TTC549 (cell line): ENCODE measurements around the gene SLC6A18.
"Not testable (repeated sequence)": the region's sequence is repeated elsewhere in the genome, so short reads cannot be mapped to it uniquely, and the experiment has no call there.

Experiments
- FAIRE-seq: peaks from 2 replicates; lab custom pipeline; 2012; peaks lifted over from hg19 to GRCh38; lab: Jason Lieb, UNC

Gene SLC6A18

DNA sequence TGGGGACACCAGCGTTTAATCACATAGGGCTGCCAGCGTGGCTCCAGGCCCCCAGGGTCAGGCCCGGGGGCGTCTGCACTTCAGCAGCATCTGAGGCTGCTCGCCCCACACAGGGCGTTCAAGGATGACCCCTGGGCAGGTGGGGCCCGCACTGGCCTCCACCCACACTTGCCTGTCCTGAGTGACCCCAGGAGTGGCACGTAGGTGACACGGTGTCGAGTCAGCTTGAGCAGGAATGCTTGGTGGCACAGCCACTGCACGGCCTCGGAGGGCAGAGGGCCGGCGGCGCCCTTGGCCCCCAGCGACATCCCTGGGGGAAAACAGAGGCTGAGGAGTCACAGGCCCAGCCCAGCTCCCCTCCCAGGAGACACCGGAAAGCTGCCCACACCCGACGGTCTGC lies 29.0 kb downstream of the SLC6A18 start:
- no peak for FAIRE-seq

DNA sequence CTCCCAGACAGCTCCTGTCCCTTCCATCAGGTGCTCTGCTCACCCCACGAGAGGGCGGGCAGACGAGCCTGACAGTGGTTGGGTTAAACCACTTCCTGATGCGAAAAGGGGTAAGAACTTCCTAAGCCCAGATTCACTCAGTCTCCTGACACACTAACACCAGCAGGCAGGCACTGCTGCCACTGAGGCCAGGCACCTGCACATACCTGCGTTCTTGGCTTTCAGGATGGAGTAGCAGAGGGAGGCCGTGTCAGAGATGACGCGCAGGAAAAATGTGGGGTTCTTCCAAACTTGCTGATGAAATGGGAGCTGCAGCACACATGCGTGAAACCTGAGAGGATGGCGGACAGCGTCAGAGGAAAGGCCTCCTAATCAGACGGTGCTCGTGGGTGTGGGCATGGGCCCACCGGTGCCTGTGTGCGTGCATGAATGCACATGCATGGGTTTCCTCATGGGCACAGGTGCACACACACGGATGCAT lies 29.9 kb downstream of the SLC6A18 start:
- FAIRE-seq: no peak

DNA sequence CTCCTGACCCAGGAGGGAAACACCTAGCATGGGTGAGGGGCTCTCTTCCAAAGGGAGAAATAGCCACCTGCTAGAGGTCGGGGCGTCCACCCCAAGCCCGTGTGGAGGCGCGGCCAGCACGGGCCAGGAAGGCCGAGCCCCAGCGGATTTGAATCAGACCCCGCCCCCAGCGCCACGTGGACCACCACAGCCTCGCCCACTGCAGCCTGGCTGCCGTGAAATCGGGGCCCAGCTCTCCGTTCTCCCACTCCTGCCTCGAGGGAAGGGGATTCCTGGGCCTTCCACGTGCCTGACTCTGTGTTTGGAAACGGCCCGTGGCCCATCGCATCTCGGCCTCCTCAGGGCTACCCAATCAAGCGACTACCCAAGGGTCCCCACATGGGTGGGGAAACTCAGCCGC lies 31.6 kb downstream of the SLC6A18 start:
- no peak for FAIRE-seq

- no peak for FAIRE-seq
These were observed 32.2 kb downstream of the SLC6A18 start for GRCh38 chr5:1257363-1257762.

DNA sequence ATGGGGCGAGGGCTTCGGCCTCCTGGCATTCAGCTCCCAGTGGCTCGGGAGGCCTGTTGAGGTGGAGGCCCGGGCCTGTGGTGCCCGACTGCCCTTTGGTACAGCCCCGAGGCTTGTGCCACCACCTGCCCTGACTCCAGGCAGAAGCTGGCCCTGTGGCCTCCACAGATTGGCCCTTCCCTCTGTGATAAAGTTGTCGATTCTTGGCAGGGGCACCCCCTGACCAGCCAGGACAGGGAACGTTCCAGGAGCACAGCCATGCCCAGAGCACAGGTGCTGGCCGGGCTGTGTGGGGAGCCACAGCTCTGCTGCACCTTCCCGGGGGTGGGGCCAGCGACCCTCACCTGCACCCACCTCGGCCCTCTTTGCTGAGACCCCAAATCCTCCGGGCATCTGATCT lies 32.7 kb downstream of the SLC6A18 start:
- FAIRE-seq: no peak

DNA sequence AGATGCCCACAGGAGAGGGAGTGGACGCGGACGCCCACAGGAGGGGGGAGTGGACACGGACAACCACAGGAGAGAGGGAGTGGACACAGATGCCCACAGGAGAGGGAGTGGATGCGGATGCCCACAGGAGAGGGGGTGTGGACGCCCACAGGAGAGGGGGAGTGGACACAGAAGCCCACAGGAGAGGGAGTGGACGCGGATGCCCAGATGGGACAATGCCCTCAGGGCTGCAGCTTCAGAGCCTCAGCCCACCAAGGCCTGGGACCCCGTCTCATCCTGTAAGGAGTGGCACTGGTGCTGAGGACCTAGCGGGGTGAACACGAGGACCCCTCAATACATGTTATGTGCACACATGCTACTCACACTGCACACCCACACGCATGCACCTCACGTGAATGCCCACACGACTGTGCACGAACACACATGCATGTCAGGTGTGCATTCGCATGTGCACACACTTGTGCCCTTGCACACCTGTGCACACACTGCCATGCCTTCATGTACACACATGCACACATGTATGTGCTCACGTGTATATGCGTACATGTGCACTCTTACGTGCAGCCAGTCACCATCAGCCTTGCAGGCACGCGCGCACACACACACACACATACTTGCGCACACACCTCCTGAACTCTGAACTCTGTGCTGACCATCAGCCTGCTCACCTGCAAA lies 34.8 kb downstream of the SLC6A18 start:
- no peak for FAIRE-seq

DNA sequence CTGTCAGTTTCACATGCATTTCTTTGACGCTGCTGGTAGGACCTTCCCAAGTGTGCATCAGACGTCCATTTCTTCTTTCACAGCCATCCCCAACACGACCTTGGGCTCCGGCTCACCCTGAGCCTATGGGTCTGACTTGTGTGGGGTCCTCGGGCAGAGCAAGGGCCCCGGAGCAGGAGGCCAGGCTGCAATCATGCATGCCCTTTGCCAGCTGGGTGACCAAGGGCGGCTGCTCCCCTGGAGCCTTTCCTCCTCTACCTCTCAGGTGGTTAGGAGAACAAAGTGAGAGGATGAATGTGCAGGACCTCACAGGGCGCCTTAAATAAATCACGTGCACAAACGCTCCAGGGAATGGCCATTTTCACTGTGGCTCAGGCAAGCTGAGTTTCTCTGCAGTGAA lies 36.5 kb downstream of the SLC6A18 start:
- no peak for FAIRE-seq

GRCh38 chr5:1262381-1262780 lies 37.2 kb downstream of the SLC6A18 start:
- FAIRE-seq: no peak

- FAIRE-seq: no peak
These were observed 39.0 kb downstream of the SLC6A18 start for GRCh38 chr5:1264211-1264610.

GRCh38 chr5:1265026-1265425 lies 39.8 kb downstream of the SLC6A18 start:
- FAIRE-seq: no peak

DNA sequence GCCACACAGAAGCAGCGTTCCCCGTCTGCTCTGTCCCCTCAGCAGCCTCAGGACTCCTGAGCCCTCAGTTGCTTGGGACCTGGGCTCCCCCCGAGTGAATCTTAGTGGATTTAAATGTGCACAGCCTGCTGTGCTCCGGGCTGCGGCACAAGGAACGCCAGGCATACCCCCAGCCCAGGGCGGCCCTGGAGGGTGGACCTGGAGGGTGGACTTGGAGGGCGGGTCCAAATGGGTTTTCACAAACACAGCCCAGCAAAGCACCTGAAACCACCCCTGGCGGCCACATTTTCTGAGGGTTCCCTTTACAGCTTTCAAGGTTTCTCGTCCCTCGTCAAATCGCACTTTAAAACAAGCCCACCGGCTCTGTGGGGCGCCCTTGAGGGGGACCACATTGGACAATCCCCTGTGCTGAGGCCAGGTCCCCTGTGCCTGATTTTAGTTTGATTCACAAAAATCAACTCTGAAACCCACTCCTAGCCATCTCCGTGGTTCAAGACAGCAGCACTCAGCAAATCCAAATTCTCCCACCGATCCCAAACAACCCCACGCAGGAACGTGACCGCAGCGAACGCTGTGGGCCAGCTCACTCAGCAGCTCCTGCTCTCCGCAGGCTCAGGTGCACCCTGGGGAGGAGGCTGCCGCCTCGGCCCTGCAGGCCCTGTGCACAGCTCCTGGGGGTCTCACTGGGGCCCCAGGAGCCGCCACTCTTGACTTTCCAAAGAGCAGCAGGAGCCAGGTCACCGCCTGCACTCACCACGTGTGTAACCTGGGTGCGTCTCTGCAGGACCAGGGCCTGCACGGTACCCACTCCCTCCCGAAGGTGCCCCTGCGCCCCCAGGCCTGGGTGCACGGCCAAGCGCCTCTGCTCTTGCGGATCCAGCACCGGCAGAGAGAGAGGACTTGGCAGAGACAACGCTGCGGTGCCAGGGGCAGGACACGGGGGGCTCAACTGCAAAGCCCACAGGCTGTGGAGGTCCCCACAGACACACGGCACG lies 40.6 kb downstream of the SLC6A18 start:
- no peak for FAIRE-seq

GRCh38 chr5:1266791-1267190 lies 41.6 kb downstream of the SLC6A18 start:
- FAIRE-seq: no peak

- not testable (repeated sequence) for FAIRE-seq
These were observed 42.3 kb downstream of the SLC6A18 start for GRCh38 chr5:1267464-1267863.

DNA sequence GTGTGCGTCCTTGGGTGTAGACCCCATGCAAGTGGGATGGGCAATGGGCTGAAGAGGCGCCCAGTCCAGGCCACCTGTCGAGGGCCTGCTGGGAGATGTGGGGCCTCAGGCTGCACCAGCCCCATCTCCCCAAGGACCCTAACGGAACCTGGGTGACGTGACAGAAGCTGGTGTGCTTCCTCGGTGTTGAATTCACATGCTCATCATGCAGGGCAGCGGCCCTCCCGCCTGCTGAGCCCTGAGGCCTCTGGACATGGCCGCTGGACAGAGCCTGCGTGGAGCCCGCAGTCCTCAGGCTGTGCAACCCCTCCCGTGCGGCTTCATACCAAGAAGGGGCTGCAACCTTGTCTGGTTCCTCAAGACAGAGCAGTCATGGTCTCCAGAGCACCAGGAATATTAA lies 42.9 kb downstream of the SLC6A18 start:
- no peak for FAIRE-seq

GRCh38 chr5:1268666-1269065 lies 43.5 kb downstream of the SLC6A18 start:
- no peak for FAIRE-seq

DNA sequence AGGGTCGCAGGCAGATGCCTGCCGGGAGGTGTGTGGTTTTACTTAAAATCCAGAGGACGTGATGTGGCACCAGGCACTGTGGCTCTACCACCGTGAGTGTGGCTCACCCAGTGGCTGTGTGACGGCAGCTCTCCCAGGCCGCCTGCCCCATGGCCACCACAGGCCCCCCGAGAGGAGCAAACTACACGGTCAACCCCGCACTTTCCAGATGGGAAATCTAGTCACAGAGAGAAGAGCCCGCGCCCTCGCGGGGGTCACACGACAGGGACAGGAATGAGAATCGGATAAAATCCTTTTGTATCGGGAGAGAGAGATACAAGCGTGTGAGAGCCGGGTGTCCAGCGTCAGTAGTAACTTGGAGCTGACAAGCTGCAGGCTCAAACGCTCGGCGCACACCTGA lies 45.2 kb downstream of the SLC6A18 start:
- FAIRE-seq: no peak

DNA sequence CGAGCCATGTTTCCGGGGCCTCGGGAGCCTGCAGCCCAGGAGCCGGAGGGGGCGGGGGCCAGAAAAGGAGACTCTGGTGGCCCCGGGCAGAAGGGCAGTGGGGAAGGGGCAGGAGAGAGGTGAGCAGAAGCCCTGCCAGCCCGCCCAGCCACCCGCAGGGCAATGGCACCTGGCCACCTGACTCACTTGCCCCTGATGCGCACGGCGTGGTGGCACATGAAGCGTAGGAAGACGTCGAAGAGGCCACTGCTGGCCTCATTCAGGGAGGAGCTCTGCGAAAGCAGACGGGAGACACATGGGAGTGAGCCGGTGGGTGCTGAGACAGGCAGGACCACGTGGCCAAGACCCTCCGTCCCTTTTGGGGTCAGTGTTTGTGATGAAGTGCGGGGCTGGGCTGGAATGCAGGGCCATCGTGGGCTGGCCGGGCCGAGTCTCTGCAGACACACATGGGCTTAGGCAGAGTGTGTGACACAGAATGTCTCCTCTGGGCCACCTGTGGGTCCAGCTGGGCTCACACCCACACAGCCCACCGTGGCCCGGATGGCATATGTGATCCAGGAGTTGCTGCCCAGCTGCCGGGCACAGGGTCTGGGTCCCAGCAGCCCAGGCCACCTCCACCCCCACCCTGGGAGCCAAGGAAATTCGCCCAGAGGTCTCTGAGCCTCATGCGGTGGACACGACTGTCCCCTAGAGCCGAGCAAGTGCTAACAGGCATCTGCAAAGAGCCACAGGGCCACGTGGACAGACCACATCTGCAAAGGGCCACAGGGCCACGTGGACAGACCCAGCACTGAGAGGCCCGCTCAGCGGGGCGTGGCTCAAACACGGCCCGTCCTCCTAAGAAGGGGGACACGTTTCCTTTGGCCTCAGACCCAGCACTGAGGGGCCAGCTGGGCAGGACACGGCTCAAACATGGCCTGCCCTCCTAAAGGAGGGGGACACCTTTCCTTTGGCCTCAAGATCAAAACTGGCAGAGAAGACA lies 46.0 kb downstream of the SLC6A18 start:
- FAIRE-seq: no peak

DNA sequence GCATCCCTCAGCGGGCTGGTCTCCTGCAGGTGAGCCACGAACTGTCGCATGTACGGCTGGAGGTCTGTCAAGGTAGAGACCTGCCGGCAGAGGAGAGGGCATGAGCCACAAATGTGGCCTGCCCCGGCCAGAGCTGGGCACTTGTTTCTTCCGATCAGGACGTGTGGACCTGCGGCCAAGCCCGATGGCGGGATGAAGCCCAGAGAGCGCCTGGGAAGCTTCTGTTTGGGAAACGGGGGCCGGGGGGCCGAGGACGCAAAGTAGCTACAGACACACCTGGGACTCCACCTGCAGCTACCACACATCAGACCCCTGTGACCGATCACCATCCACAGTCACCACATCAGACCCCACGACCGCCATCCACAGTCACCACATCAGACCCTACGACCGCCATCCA lies 47.0 kb downstream of the SLC6A18 start:
- no peak for FAIRE-seq

- FAIRE-seq: no peak
These were observed 48.6 kb downstream of the SLC6A18 start for GRCh38 chr5:1273745-1274144.

DNA sequence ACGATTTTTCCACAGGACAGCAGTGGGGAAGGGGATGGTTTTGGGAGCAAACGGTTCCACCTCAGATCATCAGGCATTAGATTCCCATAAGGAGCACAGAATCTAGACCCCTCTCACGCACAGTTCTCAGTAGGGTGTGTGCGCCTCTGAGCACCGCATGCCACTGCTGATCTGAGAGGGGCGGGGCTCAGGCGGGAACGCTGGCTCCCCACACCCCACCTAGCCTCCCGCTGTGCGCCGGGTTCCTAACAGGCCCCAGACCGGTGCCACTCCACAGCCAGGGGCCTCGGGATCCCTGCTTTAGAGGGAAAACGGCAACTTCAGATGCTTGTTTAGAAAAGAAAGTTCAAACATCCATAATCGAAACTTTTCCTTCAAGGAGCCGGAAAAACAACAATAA lies 49.3 kb downstream of the SLC6A18 start:
- no peak for FAIRE-seq

GRCh38 chr5:1275397-1276391 lies 50.5 kb downstream of the SLC6A18 start:
- not testable (repeated sequence) for FAIRE-seq
